Uterus (tissue), 4 donors: ENCODE measurements around the gene SMURF1. TPM values are rescaled to one million over a fixed set of nuclear protein-coding genes. Genes with fewer than 3 reads are reported as not detected.

Experiments
- DNase-seq, 2 donors: peaks; one replicate each; pipeline ENCODE4 v3.0.0-alpha.2; 2019 to 2020
- H3K27ac ChIP-seq, 2 donors: fragments of 200-600 bp; sonication (generic); 1 replicate in 1 of 2; 2 replicates in 1 of 2; pipeline ENCODE4 v1.5.1; 2016 to 2018
- H3K27me3 ChIP-seq, 2 donors: fragments of 200-600 bp; sonication (generic); one replicate each; pipeline ENCODE4 v1.5.1; 2018 to 2019; ENCODE audit warnings: control low read depth in 1 of 2
- H3K36me3 ChIP-seq, 2 donors: fragments of 200-600 bp; sonication (generic); one replicate each; pipeline ENCODE4 v1.5.1; 2019; ENCODE audit warnings: control low read depth in 1 of 2
- H3K4me1 ChIP-seq, 2 donors: fragments of 200-600 bp; sonication (generic); one replicate each; pipeline ENCODE4 v1.5.1; 2018 to 2019; ENCODE audit warnings: control low read depth in 1 of 2
- H3K4me3 ChIP-seq, 2 donors: fragments of 200-600 bp; sonication (generic); 1 replicate in 1 of 2; 2 replicates in 1 of 2; pipeline ENCODE4 v1.5.1; 2018 to 2019; ENCODE audit warnings: mild to moderate bottlenecking in 1 of 2
- H3K9me3 ChIP-seq, 2 donors: fragments of 200-600 bp; sonication (generic); one replicate each; pipeline ENCODE4 v1.5.1; 2019; ENCODE audit warnings: control low read depth in 1 of 2
- CTCF ChIP-seq, 4 experiments: fragments of 200-600 bp in 2 of 4; fragments of 450-650 bp in 2 of 4; sonication (generic) in 2 of 4; IDR thresholded peaks; one replicate each; pipeline ENCODE4 v1.5.1; 2016 to 2019; ENCODE audit warnings: antibody characterized with exemption in 4 of 4, mild to moderate bottlenecking in 2 of 4, moderate library complexity in 1 of 4
- POLR2A ChIP-seq, 2 donors: fragments of 450-650 bp; IDR thresholded peaks; one replicate each; pipeline ENCODE4 v1.6.1; 2016; ENCODE audit warnings: antibody characterized with exemption in 2 of 2, mild to moderate bottlenecking in 1 of 2, moderate library complexity in 1 of 2
- intact Hi-C: fragments of 100-400 bp; cut with DNase I; formaldehyde crosslinking; loops from one replicate; pipeline ENCODE4 v1.15.1; 2023; ENCODE audit warnings: low total_unique reads
- total RNA-seq, 4 donors: library from RNA; depleted of rRNA in 3 of 4; stranded (reverse); fragments of >200 nt in 3 of 4; gene quantifications; one replicate each; pipeline versions ENCODE4 v1.1.0 to v1.2.4, GENCODE V29; 2014 to 2023
- donor health status: DM: yes; HTN: yes; CAD: no.

The SMURF1 gene
- total RNA-seq, 4 donors from 2014 or later = 14.4 to 39.5 (median 26.2) TPM

- no peak for DNase-seq
- H3K36me3 ChIP-seq = no peaks in the 10 kb centered on the region
- intact Hi-C loops = no loop called here
Measured at GRCh38 chr7:98981701-98982100, 162.2 kb downstream of the SMURF1 start.

GRCh38 chr7:98978672-98979071 lies 165.2 kb downstream of the SMURF1 start:
- Histone ChIP-seq H3K4me1 (no peaks in the 10 kb centered on the region), H3K4me3 (no peak overlapping the region), H3K36me3 (no peaks in the 10 kb centered on the region), H3K9me3 (no peaks in the 10 kb centered on the region), H3K27me3 (no peaks in the 10 kb centered on the region), H3K27ac (no peak overlapping the region)
- intact Hi-C loops = no loop called here
- TF ChIP-seq CTCF (IDR thresholded peaks at IDR 0.05) = no peak
- no peak for TF ChIP-seq POLR2A (IDR thresholded peaks at IDR 0.05)
- DNase-seq = no peak

More at GRCh38 chr7:98981701-98982100, 162.2 kb downstream of the SMURF1 start:
- TF ChIP-seq POLR2A (IDR thresholded peaks at IDR 0.05) (no peak), CTCF (IDR thresholded peaks at IDR 0.05) (no peak)
- Histone ChIP-seq H3K9me3 (no peaks in the 10 kb centered on the region), H3K27ac (no peak overlapping the region), H3K4me3 (no peak overlapping the region), H3K27me3 (no peaks in the 10 kb centered on the region), H3K4me1 (no peaks in the 10 kb centered on the region)

Other genes starting within 250 kb of the SMURF1 start
- not detected for gene KPNA7, start 64.0 kb upstream of the SMURF1 start, total RNA-seq
- gene MYH16, start 128.7 kb upstream of the SMURF1 start, total RNA-seq = not detected
- 100 to 1,000 TPM in 3 of 4 donors, 10 to 100 TPM in 1; 76.5 to 118 (median 103) TPM for gene ARPC1A, start 181.8 kb upstream of the SMURF1 start, total RNA-seq
- gene ARPC1B, start 230.6 kb upstream of the SMURF1 start, total RNA-seq = 100 to 1,000 TPM in 3 of 4 donors, 10 to 100 TPM in 1; 74.5 to 275 (median 196) TPM